ENCODE data around the gene FLVCR2.

The FLVCR2 gene

GRCh38 chr14:75561013-75561432 lies 17.4 kb upstream of the FLVCR2 start (continued):
- no peak for TF ChIP-seq PATZ1 (CRISPR knock-in tag; IDR thresholded peaks at IDR 0.05; ENCODE audit: borderline replicate concordance)

GRCh38 chr14:75562089-75562488 lies 16.3 kb upstream of the FLVCR2 start:
- no peak for ATAC-seq
- TF ChIP-seq ESRRG (CRISPR knock-in tag; IDR thresholded peaks at IDR 0.05) = no peak
- TF ChIP-seq ZNF565 (CRISPR knock-in tag; conservative IDR thresholded peaks at IDR 0.05; ENCODE audit: low read depth) = no peak
- no peak for TF ChIP-seq ZFP3 (CRISPR knock-in tag; IDR thresholded peaks at IDR 0.05)
- TF ChIP-seq OSR1 (CRISPR knock-in tag; IDR thresholded peaks at IDR 0.05) = no peak
- TF ChIP-seq ZNF8 (CRISPR knock-in tag; IDR thresholded peaks at IDR 0.05) = no peak
- no peak for TF ChIP-seq ZNF70 (CRISPR knock-in tag; IDR thresholded peaks at IDR 0.05)
- TF ChIP-seq TCF4 (CRISPR knock-in tag; IDR thresholded peaks at IDR 0.05; ENCODE audit: borderline replicate concordance) = no peak
- TF ChIP-seq, protein P1, sequence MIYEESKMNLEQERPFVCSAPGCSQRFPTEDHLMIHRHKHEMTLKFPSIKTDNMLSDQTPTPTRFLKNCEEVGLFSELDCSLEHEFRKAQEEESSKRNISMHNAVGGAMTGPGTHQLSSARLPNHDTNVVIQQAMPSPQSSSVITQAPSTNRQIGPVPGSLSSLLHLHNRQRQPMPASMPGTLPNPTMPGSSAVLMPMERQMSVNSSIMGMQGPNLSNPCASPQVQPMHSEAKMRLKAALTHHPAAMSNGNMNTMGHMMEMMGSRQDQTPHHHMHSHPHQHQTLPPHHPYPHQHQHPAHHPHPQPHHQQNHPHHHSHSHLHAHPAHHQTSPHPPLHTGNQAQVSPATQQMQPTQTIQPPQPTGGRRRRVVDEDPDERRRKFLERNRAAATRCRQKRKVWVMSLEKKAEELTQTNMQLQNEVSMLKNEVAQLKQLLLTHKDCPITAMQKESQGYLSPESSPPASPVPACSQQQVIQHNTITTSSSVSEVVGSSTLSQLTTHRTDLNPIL (CRISPR knock-in tag; IDR thresholded peaks at IDR 0.05; ENCODE audit: low read depth) = no peak
- TF ChIP-seq ZFP30 (CRISPR knock-in tag; IDR thresholded peaks at IDR 0.05) = no peak
- no peak for TF ChIP-seq RARB (CRISPR knock-in tag; IDR thresholded peaks at IDR 0.05)
- TF ChIP-seq BACH2 (CRISPR knock-in tag; IDR thresholded peaks at IDR 0.05; ENCODE audit: borderline replicate concordance) = no peak
- TF ChIP-seq PATZ1 (CRISPR knock-in tag; IDR thresholded peaks at IDR 0.05; ENCODE audit: borderline replicate concordance) = no peak
- no peak for TF ChIP-seq ZC3H10 (CRISPR knock-in tag; IDR thresholded peaks at IDR 0.05)
- TF ChIP-seq PPARA (CRISPR knock-in tag; IDR thresholded peaks at IDR 0.05; ENCODE audit: borderline replicate concordance) = no peak
- no peak for TF ChIP-seq TOX (CRISPR knock-in tag; IDR thresholded peaks at IDR 0.05; ENCODE audit: borderline replicate concordance)
- TF ChIP-seq SNAI2 (CRISPR knock-in tag; IDR thresholded peaks at IDR 0.05) = no peak
- no peak for TF ChIP-seq GLIS3 (CRISPR knock-in tag; IDR thresholded peaks at IDR 0.05)
- TF ChIP-seq ISL1 (CRISPR knock-in tag; IDR thresholded peaks at IDR 0.05) = no peak
- TF ChIP-seq CSDC2 (CRISPR knock-in tag; IDR thresholded peaks at IDR 0.05) = no peak

DNA sequence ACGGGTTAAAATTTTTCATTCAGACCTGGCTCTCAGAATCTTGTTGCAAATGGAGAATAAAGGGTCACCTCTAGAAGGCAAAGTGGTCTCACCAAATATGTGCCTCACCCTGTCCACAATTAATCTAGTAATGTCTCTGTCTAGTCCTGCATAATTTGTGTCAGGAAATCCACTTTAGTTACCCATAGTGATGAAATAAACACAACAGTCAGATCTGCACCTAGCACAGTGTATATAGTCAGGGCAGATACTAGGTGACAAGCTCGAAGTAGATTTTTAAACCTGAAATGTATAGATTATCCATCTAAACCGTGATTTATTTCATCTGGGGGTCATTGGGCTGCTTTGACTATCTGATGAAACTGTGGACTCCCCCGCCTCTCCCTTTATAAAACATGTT lies 15.9 kb upstream of the FLVCR2 start:
- ATAC-seq = no peak
- TF ChIP-seq CSRNP3 (CRISPR knock-in tag; IDR thresholded peaks at IDR 0.05) = no peak
- TF ChIP-seq ZFP30 (CRISPR knock-in tag; IDR thresholded peaks at IDR 0.05) = no peak
- TF ChIP-seq ARNTL (CRISPR knock-in tag; IDR thresholded peaks at IDR 0.05; ENCODE audit: borderline replicate concordance, low read depth) = no peak
- no peak for TF ChIP-seq SNAI2 (CRISPR knock-in tag; IDR thresholded peaks at IDR 0.05)
- no peak for TF ChIP-seq PATZ1 (CRISPR knock-in tag; IDR thresholded peaks at IDR 0.05; ENCODE audit: borderline replicate concordance)
- TF ChIP-seq, protein P2, sequence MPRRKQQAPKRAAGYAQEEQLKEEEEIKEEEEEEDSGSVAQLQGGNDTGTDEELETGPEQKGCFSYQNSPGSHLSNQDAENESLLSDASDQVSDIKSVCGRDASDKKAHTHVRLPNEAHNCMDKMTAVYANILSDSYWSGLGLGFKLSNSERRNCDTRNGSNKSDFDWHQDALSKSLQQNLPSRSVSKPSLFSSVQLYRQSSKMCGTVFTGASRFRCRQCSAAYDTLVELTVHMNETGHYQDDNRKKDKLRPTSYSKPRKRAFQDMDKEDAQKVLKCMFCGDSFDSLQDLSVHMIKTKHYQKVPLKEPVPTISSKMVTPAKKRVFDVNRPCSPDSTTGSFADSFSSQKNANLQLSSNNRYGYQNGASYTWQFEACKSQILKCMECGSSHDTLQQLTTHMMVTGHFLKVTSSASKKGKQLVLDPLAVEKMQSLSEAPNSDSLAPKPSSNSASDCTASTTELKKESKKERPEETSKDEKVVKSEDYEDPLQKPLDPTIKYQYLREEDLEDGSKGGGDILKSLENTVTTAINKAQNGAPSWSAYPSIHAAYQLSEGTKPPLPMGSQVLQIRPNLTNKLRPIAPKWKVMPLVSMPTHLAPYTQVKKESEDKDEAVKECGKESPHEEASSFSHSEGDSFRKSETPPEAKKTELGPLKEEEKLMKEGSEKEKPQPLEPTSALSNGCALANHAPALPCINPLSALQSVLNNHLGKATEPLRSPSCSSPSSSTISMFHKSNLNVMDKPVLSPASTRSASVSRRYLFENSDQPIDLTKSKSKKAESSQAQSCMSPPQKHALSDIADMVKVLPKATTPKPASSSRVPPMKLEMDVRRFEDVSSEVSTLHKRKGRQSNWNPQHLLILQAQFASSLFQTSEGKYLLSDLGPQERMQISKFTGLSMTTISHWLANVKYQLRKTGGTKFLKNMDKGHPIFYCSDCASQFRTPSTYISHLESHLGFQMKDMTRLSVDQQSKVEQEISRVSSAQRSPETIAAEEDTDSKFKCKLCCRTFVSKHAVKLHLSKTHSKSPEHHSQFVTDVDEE (CRISPR knock-in tag; IDR thresholded peaks at IDR 0.05) = no peak
- no peak for TF ChIP-seq POU6F1 (CRISPR knock-in tag; IDR thresholded peaks at IDR 0.05; ENCODE audit: borderline replicate concordance, low read depth)
- no peak for TF ChIP-seq ZFP3 (CRISPR knock-in tag; IDR thresholded peaks at IDR 0.05)
- TF ChIP-seq, protein P1 (CRISPR knock-in tag; IDR thresholded peaks at IDR 0.05; ENCODE audit: low read depth) = no peak
- no peak for TF ChIP-seq RARB (CRISPR knock-in tag; IDR thresholded peaks at IDR 0.05)
- TF ChIP-seq ZNF8 (CRISPR knock-in tag; IDR thresholded peaks at IDR 0.05) = no peak
- no peak for TF ChIP-seq GLIS3 (CRISPR knock-in tag; IDR thresholded peaks at IDR 0.05)
- no peak for TF ChIP-seq ISL1 (CRISPR knock-in tag; IDR thresholded peaks at IDR 0.05)

All from SK-N-SH treated with all-trans-retinoic acid at 6 μM for 48 hours (cell line).